ENCODE results near the gene DDA1.
"Not testable (repeated sequence)": the region's sequence is repeated elsewhere in the genome, so short reads cannot be mapped to it uniquely, and the experiment has no call there.

The DDA1 gene

GRCh38 chr19:17289489-17289888, 19.9 kb upstream of the DDA1 start:
- peak; percentile 91 for DNase-seq (ENCODE audit: low spot score)

DNA sequence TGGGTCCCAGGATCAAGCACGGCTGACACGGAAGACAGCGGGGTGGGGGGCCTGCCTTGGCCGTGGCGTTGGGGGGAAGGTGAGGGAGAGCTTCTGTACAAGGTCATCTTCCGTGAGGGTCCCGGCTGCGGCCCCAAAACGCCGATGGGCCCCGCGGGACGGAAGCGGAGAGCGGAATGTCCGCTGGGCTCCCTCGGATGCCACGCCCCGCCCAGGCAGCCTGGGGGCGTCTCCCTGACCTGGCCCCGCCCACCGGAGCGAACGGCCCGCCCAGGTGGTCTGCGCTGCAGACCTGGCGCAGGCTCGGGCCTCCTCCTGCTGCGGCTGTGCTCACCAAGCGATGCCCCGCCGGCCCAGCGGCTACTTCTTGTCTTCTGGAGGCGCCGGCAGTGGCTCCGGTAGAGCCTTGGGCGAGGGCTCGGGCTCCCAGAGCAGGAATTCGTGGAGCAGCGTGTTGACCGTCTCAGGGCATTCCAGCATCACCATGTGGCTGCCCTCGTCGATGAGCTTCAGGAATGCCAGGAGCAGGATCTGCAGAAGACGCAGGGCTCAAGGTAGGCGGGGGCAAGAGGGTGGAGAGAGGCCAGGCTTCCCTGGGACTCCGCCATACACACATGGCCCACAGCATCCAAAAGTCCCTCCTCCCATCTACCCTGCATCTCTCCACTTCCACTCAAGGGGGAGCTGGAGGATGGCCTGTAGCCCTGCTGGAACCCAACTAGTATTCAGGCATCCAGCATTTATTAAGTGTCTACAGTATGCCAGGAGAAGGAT, 16.9 kb upstream of the DDA1 start:
- peak; percentile 97 for DNase-seq (ENCODE audit: low spot score)

GRCh38 chr19:17293605-17294004, 15.8 kb upstream of the DDA1 start:
- no peak for DNase-seq (ENCODE audit: low spot score)

DNA sequence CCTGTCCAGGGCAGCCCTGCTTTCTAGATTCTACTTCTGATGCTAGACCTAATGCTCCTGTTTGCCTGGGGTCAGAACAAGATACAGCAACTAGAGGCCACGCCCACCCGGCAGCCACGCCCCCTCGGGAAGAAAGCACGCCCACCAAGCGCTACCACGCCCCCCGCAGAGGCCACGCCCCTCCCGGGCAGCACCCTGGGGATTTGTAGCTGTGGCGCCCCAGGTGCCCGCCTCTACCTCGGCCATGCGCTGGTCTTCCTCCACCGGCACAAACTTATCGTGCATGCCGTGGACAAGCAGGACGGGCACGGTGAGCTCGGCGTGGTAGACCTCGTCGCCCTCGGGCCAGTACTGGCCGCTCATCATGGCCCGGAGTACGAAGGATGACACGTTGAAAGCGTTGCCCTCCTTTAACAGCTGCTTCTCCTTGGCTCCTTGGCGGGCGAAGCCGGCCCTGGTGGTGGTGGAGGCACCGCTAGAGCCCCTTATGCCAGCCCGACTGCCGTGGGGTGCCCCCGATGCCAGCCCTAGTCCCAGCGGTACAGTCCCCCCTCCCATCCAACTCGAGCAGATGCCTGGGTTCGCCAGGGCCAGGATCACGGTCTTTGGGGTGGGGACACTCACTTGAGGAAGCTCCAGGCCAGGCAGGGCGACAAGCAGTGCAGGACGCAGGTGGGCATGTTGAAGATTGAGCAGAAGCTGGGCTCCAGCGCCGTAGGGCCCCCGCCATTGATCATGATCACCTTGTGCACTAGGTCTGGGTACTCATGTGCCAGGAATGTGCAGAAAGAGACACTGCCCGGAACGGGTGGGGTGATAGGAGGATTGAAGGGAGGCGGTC, 15.1 kb upstream of the DDA1 start:
- DNase-seq (ENCODE audit: low spot score): peak; percentile 91

- DNase-seq (ENCODE audit: low spot score): not testable (repeated sequence)
Observed at GRCh38 chr19:17295551-17295950, 13.8 kb upstream of the DDA1 start.

DNA sequence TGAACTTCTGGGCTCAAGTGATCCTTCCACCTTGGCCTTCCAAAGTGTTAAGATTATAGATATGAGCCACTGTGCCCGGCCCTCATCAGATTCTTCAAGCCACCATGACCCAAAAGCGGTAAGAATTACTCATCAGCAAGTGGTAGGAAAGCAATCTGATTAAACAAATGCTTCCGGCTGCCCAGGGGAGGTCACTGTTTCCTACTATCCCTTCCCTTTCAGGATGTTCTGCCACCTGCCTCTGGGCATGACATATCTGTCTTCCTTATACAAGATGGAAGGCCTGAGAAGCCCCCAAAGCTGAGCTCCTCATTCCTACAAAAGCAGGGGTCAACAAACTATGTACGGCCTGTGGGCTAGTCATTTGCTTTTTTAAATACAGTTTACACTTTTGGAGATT, 13.1 kb upstream of the DDA1 start:
- no peak for DNase-seq (ENCODE audit: low spot score)

GRCh38 chr19:17296976-17297375, 12.4 kb upstream of the DDA1 start:
- DNase-seq (ENCODE audit: low spot score): no peak

DNA sequence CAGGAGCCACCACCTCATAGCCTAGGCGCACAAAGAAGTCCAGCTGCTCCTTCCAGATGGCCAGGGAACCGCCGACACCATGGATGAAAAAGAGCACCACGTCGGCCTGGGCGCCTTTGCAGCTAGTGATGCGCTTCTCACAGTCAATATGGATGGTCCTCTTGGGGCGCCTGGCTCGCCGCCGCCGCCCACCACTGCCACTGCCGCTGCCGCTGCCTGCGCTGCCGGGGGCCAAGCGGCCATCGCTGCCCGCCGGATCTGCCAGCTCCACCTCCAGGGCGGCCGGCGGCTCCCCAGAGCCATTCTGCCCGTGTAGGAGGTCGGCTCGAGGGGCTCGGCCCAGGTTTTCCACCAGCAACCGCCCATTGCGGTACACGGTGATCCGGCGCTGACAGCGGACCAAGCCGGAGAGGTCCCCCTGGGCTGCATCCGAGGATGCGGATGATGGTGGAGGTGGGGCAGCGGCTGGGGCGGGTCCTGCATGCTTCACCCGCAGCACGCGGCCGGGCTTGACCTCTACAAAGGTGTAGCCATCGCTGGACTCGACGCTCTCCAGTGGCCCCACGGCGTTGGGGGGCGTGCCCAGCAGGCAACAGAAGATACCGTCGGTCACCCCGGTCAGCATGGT, 8.3 kb upstream of the DDA1 start:
- DNase-seq (ENCODE audit: low spot score): no peak

DNA sequence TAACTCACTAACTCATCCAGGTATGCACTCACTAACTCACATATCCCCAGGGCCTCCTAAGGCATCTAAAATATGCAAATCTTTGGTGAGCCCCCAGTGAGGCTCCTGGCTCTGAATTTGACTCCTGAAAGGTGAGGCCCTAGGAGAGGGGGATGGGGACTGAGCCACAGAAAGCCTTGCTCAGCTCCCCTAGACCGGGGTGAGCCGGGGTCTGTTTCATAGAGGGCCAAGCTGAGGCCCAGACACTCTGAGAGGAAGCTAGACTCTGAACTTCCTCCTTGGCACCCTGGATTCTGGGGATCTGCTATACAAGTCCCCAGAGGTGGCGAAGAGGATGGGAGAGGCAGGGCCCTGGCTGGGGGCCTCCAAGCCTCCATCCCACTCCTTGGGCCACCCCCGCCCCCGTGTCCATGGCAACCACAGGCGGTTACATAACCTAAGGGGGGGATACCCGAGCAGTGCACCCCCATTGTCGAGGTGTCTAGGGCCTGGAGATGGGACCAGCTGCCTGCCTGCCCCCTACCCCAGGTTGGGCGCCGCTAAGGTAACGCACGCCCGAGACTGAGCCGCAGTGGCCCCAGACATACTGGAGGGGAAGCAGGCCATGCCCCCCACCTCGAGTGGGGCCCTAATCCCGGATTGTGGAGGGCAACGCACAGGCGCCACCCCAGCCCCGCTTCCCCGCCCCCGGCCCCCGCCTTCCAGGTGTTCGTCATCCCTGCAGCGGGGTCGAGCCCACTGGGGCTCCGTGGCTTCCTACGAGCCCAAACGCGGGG, 6.8 kb upstream of the DDA1 start:
- DNase-seq (ENCODE audit: low spot score): no peak

DNA sequence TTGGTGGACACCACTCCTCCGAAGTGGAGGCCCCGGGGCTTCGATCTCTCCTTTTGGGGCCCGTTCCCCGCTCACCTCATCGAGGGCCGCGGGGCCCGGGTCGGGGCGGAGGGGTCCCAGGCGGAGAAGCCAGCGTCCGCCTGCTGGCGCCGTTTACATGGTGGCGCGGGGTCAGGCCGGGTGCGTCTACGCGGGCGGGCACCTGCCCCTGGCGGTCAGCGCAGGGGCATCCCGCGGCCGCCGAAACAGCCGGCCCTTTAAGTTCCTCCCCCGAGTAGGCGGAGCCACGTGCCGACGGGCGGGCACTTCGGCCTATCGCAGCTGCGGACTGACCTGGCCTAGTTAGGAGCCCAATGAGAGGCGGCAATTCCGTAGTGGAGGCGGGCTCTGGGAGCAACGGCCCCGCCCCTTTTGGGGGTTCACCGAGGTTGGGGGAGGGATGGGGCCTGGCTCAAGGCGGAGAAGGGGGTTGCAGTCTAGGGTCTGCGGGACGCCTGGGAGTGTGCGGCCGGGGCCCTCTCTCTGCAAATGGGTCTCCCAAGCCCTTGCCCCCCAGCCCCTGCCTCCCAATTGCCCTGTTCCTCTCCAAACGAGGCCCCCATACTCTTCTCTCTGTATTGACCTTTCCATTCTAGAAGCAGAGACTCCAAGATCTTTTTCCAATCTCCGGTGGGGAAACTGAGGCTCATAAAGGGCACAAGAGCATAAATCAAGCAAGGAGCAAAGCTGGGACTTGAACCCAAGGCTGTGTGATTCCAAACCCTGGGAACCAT, 6.0 kb upstream of the DDA1 start, which contains the start of gene ABHD8:
Gene ABHD8, minus strand, starts transcription at position 259 of the 773 bp plus-strand sequence. CDS start 1,809 bp downstream, outside the sequence.
- DNase-seq (ENCODE audit: low spot score): peak; percentile 89

GRCh38 chr19:17303940-17304267, 5.5 kb upstream of the DDA1 start:
- DNase-seq (ENCODE audit: low spot score): no peak

DNA sequence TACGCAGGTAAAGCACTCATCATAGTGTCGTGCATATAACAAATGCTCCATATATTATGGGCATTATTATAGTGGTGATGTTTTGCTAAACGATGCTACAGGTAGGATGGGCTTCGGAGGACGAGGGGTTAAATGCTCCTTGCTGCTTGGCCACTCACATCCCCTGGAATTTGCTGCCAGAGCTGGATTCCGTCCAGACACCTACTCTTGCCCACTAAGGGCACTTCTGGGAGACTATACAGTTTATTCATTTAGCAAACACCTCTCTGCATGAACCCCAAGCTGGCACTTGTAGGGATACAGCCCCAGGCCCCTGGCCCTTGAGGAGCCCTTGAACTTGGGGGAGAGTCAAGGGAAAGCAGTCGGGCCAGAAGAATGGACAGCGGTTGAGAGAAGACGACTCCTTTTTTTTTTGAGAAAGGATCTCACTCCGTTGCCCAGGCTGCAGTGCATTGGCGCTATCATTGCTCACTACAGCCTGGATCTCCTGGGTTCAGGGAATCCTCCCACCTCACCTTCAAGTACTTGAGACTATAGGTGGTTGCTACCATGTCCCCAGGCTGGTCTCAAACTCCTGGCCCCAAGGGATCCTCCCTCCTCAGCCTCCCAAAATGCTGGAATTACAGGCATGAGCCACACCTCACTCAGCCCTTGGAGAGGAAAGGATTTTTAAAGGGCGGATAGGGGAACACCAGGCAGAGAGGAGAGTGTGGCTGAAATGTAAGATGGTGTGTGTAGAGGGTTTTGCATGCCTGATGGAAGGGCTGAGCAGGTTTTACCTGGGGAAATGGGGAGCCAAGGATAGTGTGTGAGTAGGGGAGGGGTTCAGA, 4.8 kb upstream of the DDA1 start:
- no peak for DNase-seq (ENCODE audit: low spot score)

DNA sequence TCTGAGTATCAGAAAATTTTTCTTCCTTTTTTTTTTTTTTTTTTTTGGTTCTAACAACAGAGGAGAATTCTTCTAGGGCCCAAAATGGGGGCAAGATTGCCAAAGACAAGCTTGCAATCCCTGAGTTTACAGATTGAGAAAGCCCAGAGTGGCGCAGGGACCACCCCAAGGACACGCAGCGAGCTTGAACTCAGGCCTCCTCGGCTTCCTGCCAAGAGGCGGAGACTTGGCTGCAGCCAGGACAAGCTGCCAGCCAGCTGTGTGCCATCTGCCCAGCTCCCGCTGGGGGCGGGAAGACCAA, 4.2 kb upstream of the DDA1 start:
- DNase-seq (ENCODE audit: low spot score): no peak

DNA sequence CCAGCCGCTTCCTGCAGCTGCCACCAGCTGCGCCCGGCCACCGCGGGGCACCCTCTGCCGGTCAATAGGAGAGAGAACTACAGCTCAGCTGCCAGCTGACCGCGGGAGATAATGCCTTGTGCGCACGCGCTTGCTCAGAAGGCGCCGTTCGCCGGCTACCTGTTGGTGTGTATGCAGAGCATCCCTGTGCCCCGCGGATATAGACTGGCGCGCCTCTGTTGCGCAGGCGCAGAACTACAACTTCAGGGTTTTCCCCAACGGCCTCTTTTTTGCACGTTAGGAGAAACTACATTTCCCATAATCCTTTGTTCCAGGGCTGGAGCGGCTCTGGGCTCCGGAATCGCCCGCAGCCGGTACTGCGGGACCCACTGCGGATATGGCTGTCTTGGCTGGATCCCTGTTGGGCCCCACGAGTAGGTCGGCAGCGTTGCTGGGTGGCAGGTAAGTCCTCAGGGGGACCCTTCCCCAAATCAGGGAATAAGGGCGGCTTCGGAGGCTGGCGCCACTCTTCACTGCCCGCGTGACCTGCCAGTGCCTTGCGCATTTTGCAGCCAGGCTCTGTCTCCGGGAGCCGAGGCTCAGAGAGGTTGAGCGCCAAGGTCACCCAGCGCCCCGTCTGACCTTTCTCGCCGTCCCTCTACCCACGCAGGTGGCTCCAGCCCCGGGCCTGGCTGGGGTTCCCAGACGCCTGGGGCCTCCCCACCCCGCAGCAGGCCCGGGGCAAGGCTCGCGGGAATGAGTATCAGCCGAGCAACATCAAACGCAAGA, 3.7 kb upstream of the DDA1 start, which contains the start of gene MRPL34:
Gene MRPL34, plus strand, starts transcription at position 356 of the 768 bp plus-strand sequence. Its CDS starts 21 bp downstream, at position 377.
- peak; percentile 74 for DNase-seq (ENCODE audit: low spot score)

DNA sequence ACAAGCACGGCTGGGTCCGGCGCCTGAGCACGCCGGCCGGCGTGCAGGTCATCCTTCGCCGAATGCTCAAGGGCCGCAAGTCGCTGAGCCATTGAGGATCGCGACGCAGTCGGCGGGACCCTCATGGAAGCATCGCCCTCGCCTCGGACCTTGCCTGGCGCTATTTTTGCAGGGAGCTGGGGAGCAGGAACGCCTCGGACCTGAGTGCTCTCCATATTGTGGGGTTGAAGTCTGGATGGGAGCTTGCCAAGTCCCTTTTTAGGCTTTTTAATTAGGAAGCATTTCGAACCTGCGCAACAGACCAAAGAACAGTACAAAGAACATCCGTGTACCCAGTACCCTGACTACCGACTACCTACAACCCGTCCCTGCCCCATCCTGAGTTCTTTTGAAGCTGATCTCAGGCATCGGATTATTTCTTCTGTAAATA, 3.1 kb upstream of the DDA1 start:
- no peak for DNase-seq (ENCODE audit: low spot score)

DNA sequence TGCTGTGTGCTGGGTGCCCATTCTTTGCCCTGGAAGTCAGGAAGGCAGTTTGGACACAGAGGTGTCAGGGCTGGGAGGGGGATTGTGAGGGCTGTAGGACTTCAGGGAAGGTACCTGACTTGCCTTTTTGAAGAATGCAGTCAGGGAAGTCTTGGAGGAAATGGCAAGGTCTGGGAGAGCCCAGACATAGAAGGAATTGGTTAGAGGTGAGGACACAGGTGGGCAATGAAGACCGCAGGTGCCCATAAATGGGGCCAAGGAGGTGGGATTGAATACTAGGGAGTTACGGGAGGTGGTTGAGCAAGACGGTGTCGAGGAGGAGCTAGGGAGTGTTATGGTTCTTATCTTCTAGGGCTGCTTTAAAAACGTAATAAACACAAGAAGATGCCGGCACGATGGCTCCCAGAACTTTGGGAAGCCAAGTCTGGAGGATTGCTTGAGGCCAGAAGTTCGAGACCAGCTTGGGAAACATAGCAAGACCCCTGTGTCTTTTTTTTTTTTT, 1.4 kb upstream of the DDA1 start:
- DNase-seq (ENCODE audit: low spot score): no peak

GRCh38 chr19:17309965-17310461, 650 bp downstream of the DDA1 start:
- DNase-seq (ENCODE audit: low spot score): no peak

- peak; percentile 15 for DNase-seq (ENCODE audit: low spot score)
Observed at GRCh38 chr19:17311455-17312188, 2.3 kb downstream of the DDA1 start.

All from iPS-NIHi11 (cell line).